GM12801 (cell line): ENCODE results near the gene PCARE.

ENCODE experiments used
- TF ChIP-seq, protein P1 (sequence below): IDR thresholded peaks from one replicate; pipeline ENCODE4 v1.5.1; 2011; ENCODE audit warnings: control low read depth; ENCODE audit not compliant: insufficient read length; ENCODE audit errors: extremely low read depth

Gene PCARE

DNA sequence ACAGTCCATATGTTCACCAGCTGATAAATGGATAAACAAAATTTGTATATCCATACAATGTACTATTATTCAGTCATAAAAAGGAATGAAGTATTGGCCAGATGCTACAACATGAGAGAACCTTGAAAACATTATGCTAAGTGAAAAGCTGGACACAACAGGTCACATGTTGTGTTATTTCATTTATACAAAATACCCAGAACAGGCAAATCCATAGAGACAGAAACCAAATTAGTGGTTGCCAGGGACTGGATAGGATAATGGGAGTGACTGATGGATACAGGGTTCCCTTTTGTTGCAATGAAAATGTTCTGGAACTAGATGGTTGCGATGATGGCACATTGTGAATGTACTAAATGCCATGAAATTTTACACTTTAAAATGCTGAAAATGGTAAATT lies 10.2 kb upstream of the PCARE start:
- TF ChIP-seq, protein P1, sequence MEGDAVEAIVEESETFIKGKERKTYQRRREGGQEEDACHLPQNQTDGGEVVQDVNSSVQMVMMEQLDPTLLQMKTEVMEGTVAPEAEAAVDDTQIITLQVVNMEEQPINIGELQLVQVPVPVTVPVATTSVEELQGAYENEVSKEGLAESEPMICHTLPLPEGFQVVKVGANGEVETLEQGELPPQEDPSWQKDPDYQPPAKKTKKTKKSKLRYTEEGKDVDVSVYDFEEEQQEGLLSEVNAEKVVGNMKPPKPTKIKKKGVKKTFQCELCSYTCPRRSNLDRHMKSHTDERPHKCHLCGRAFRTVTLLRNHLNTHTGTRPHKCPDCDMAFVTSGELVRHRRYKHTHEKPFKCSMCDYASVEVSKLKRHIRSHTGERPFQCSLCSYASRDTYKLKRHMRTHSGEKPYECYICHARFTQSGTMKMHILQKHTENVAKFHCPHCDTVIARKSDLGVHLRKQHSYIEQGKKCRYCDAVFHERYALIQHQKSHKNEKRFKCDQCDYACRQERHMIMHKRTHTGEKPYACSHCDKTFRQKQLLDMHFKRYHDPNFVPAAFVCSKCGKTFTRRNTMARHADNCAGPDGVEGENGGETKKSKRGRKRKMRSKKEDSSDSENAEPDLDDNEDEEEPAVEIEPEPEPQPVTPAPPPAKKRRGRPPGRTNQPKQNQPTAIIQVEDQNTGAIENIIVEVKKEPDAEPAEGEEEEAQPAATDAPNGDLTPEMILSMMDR = no peak

DNA sequence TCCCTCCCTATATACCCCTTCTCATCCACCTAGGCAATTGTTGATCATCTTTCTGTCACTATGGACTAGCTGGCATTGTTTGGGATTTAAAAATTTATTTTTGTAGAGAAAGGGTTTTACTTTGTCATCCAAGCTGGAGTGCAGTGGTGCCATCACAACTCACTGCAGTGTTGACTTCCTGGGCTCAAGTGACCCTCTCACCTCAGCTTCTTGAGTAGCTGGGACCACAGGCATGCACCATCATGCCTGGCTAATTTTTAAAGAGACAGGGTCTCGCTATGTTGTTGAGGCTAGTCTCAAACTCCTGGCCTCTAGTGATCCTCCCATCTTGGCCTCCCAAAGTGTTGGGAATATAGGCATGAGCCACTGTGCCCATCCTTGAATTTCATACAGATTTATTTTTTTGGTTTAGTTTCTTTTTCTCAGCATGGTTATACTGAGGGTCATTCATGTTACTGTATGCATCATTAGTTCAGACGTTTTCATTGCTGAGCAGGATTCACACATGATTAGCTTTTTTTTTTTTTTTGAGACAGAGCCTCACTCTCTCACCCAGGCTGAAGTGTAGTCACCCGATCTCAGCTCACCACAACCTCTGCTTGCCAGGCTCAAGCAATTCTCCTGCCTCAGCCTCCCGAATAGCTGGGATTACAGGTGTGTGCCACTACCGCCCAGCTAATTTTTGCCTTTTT lies 8.6 kb upstream of the PCARE start:
- TF ChIP-seq, protein P1 = no peak

DNA sequence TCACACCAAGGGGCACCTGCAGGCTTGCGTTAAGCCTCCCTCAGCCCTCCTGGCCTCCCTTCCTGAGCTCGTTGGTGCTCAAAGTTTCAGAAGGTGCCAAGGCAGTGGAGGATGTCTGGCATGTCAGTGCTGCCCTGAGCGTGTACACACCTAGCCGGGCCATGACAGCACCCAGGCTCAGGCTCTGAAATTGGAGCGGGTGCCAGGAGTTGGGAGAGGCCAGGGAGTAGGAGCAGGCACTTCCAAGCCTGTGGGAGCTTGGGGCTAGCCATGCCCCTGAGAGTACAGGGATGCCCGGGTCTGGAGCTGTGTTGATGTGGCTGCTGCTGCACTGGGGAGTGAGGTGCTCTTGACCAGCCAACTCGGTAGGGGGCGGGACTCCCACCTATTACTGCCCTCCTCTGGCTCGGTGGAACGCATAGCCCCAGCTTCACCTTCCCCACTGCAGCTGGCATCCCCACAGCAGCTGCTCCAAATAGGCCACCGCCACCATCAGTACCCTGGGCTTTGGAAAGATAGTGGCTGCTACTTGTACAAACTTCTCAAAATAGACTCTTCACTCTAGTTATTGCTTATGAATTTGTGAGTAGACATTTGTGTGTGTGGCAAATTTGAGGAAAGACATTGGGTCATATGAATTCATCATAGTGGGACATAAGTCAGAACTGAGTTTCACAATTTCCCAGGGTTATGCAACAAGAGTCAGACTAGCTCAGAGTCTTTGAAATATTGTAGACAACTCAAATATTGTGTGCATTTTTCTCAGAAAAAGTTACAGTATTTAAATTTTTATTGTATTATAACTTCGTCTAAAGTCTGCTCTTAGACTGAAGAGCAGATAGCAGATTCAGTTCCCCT lies 6.8 kb upstream of the PCARE start:
- TF ChIP-seq, protein P1 = no peak

DNA sequence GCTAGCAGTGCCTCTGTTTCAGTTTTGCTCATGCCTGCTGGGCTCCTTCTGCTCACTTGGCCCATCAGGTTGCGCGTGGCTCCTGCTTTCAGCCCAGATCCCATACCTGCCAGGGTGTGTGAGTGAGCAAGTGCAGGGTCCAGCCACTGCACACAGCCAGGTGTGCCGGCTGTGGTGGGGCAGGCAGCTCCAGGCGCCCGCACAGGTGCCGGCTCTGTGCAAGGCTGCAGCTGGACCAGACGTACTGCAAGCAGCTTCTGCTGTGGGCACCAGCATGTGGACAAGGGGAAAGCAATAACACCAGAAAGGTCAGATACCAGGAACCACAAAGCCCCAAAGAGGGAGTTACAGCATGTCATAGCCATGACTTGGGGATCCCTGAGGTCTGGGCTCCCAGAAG lies 5.6 kb upstream of the PCARE start:
- TF ChIP-seq, protein P1 = no peak

DNA sequence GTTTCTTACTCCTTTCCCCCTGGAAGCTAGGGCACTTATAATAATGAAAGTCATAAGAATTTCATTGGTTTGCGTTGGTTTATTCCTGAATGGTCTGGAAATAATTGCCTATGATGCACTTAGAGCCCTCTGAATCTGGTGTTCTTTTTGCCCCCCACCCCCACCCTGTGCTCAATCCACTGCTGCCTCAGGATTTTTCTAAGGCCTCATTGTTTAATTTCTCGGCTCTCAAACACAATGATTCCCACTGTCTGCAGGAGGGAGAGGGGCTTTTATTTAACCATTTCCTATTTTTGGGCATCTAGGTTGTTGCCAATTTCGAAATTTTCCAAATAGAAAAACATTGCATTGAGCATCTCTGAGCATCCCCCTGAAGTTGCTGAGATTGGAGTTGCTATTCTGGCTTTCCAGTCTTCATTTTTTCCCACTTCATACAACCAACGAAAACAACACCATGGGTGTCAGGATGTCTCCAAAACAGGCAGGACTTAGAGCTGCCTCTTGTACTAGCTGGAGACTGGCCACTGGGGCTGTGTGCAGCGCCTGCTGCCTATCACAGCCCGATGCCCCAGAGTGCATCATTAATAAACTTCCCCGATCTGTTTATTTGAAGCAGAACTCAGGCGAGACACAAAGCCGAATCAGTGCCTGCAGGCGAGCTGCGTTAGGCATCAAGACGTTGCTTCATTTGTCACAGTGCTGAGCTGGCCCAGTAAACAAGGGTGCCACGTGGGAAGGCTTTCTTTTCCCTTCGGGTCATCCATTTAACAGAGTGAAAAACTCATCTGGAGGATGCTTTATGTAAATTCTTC lies 1.8 kb upstream of the PCARE start:
- TF ChIP-seq, protein P1 = no peak

DNA sequence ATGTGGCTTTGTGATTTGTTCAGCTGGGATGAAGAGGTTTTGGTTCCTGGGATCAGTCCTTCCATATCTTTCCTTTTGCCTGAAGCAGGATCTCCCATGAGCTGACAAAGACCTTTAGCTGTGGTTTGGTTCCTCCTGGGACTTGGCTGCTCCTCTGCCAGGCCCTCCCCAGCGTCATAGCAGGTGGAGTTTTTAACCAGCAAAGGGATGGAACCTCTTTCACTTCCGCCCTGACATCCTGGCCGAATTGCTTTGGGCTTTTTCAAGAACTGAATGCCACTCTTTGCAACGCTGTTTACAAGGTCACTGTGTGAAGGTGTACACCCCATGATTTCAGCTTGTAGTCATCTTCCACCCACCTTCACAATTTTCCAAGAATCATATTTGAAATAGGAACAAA lies 390 bp downstream of the PCARE start:
- TF ChIP-seq, protein P1 = no peak
